ENCODE data around the gene NETO2. TPM values are rescaled to one million over a fixed set of nuclear protein-coding genes. Genes with fewer than 3 reads are reported as not detected.

Gene NETO2
- total and polyA plus RNA-seq, 3 experiments from 2014 or later: 1.5 to 20.6 (median 19.3) TPM

DNA sequence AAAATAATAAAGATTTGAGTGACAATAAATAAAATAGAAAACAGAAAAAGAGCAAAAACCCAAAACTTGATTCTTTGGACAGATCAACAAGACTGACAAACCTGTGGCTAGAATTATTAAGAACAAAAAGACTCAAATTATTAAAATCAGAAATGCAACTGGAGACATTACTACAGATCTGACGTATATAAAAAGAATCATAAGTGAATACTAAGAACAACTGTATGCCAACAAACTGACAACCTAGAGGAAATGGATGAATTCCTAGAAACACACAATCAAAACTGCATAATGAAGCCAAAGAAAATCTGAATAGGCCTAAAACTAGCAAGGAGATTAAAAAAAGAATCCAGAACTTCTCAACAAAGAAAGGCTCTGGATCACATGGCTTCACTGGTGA is 47.4 kb downstream of the NETO2 start:
- DNase-seq: no peak
- Mint-ChIP-seq H3K4me3 (no peak overlapping the region), H3K9me3 (no peaks in the 10 kb centered on the region), H3K27ac (no peak overlapping the region), H3K27me3 (peaks cover 2 to 14% of the 10 kb centered on the region in 2 donors), H3K4me1 (no peaks in the 10 kb centered on the region), H3K36me3 (peaks cover 0 to 8% (median 4%) of the 10 kb centered on the region in 3 donors)
- ChIA-PET CTCF (no interaction called here), POLR2A (no interaction called here)
- Histone ChIP-seq H3K4me3 (ENCODE audit: low read length) (no peak overlapping the region), H3K27ac (ENCODE audit: low read depth, low read length) (no peak overlapping the region), H3K36me3 (ENCODE audit: insufficient read depth, low read length) (no peaks in the 10 kb centered on the region), H3K4me1 (ENCODE audit: insufficient read depth, low read length) (no peaks in the 10 kb centered on the region), H3K9me3 (ENCODE audit: low read length) (no peaks in the 10 kb centered on the region), H3K27me3 (ENCODE audit: insufficient read depth, low read length, poor library complexity, severe bottlenecking) (no peaks in the 10 kb centered on the region)

DNA sequence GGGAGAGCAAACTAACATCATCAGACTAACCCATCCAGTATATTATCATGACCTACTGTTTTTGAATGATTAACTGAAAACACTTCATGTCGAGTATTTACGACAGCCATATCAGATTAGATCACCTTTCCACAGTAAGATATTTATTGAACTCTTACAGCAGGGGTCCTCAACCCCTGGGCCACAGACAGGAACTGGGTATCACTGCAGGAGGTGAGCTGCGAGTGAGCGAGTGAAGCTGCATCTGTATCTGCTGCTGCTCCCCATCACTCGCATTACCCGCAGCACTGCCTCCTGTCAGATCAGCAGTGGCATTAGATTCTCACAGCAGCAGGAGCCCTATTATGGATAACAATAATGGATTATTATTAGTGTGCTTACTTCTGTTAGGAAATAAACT is 59.5 kb downstream of the NETO2 start:
- Histone ChIP-seq H3K4me3 (ENCODE audit: low read length) (no peak overlapping the region), H3K36me3 (ENCODE audit: insufficient read depth, low read length) (no peaks in the 10 kb centered on the region), H3K9me3 (ENCODE audit: low read length) (no peaks in the 10 kb centered on the region), H3K27me3 (ENCODE audit: insufficient read depth, low read length, poor library complexity, severe bottlenecking) (no peaks in the 10 kb centered on the region), H3K27ac (ENCODE audit: low read depth, low read length) (no peak overlapping the region), H3K4me1 (ENCODE audit: insufficient read depth, low read length) (no peaks in the 10 kb centered on the region)
- CTCF ChIA-PET: no interaction called here
- Mint-ChIP-seq H3K4me1 (no peaks in the 10 kb centered on the region), H3K4me3 (no peak overlapping the region), H3K27ac (no peak overlapping the region), H3K9me3 (no peaks in the 10 kb centered on the region), H3K36me3 (peaks cover 0 to 4% (median 0%) of the 10 kb centered on the region in 3 donors), H3K27me3 (no peaks in the 10 kb centered on the region)
- DNase-seq: no peak
- POLR2A ChIA-PET: no interaction called here

DNA sequence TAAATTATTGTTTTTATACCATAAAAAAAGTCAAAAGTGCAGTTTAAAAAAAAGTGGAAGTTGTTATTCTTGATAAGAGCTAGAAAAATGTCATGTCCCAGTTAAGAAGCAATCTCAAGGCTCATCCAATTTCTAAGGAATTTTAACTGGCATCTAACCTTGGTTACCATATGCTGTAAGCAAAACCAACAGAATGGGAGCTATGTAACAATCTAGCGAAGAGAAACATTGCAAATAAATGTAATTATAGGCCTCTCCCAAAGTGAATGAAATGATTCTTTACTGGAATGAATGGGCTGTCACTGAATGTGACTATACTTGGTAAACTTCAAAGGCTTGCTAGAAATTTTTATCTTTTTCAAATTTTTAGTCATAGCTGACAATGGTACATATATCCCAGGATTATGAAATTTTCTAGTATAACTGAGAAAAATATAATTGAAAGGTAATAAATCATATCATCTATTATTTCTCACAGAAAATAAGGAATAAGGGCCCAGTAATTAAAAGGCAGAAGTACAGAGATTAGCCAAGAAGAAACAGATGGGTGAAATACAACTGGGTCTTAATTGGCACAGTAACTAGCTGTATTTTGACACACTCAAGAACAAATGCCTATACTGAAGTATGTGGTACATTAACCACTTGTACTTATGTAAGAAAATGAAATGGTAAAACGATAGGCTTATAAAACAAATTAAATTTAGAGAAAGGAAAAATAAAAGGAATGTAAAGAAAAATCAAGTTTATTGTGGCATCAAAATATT is 61.5 kb downstream of the NETO2 start:
- Histone ChIP-seq H3K9me3 (ENCODE audit: low read length) (no peaks in the 10 kb centered on the region), H3K4me1 (ENCODE audit: insufficient read depth, low read length) (no peaks in the 10 kb centered on the region), H3K27ac (ENCODE audit: low read depth, low read length) (no peak overlapping the region), H3K4me3 (ENCODE audit: low read length) (no peak overlapping the region), H3K27me3 (ENCODE audit: insufficient read depth, low read length, poor library complexity, severe bottlenecking) (no peaks in the 10 kb centered on the region), H3K36me3 (ENCODE audit: insufficient read depth, low read length) (no peaks in the 10 kb centered on the region)
- DNase-seq: no peak
- ChIA-PET POLR2A (no interaction called here), CTCF (interaction anchor here (1.2 kb wide), 1 partner anchor 45 kb away, joined by 3 read pairs; no protein-coding TSS in a partner anchor)
- Mint-ChIP-seq H3K9me3 (no peaks in the 10 kb centered on the region), H3K4me3 (no peak overlapping the region), H3K4me1 (no peaks in the 10 kb centered on the region), H3K36me3 (peaks cover 0 to 4% (median 0%) of the 10 kb centered on the region in 3 donors), H3K27ac (no peak overlapping the region), H3K27me3 (peaks cover 0 to 1% of the 10 kb centered on the region in 2 donors)

DNA sequence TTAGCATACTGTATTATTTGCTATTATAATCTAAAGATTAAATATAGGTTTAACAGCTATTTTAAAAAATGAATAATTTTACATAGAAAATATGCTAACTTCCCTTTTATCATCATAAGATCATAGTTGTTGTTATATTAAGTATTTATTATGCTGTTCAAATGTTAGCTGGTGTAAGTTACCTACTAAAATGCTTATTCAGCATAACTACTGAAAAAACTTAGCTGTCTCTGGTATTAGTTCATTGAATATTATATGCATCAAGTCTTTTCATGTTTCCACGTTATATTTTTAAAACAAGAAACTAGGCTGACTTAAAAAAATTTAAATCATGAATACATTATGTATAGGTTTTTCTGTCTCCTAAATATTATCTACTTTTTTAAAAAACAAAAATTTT is 62.6 kb downstream of the NETO2 start:
- H3K4me3 Mint-ChIP-seq: no peak overlapping the region
- ChIA-PET CTCF (no interaction called here), POLR2A (no interaction called here)

DNA sequence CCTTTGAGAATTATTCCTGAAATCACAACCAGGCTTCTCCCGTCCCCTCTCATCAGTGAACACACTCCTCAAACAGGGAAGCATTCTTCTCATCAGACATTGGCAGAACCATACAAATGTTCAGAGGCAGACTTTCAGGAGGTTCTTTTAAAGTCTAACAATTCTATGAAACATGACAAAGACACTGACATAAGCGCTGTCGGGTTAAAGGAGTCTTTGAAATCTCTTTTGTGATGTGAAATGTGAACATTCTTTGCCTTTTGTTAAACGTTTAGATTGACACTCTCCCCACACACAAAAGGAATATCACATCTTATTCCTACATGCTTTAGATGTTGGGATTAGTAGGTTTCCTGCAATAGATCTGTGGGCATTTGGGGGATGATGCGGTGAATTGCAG is 63.9 kb downstream of the NETO2 start:
- CTCF ChIA-PET: no interaction called here
- H3K4me3 Mint-ChIP-seq: no peak overlapping the region
- no peaks in the 10 kb centered on the region for H3K27me3 ChIP-seq (ENCODE audit: insufficient read depth, low read length, poor library complexity, severe bottlenecking)
- no peak overlapping the region for H3K27ac Mint-ChIP-seq
- POLR2A ChIA-PET: no interaction called here
- no peak overlapping the region for H3K27ac ChIP-seq (ENCODE audit: low read depth, low read length)
- H3K36me3 ChIP-seq (ENCODE audit: insufficient read depth, low read length): no peaks in the 10 kb centered on the region
- no peak overlapping the region for H3K4me3 ChIP-seq (ENCODE audit: low read length)
- H3K9me3 ChIP-seq (ENCODE audit: low read length): no peaks in the 10 kb centered on the region
- H3K4me1 Mint-ChIP-seq: no peaks in the 10 kb centered on the region
- no peaks in the 10 kb centered on the region for H3K9me3 Mint-ChIP-seq
- H3K27me3 Mint-ChIP-seq: peaks cover 0 to 1% of the 10 kb centered on the region in 2 donors
- peaks cover 0 to 4% (median 0%) of the 10 kb centered on the region in 3 donors for H3K36me3 Mint-ChIP-seq
- no peaks in the 10 kb centered on the region for H3K4me1 ChIP-seq (ENCODE audit: insufficient read depth, low read length)
- DNase-seq: no peak

More for the DNA sequence above, 62.6 kb downstream of the NETO2 start:
- Histone ChIP-seq H3K4me3 (ENCODE audit: low read length) (no peak overlapping the region), H3K4me1 (ENCODE audit: insufficient read depth, low read length) (no peaks in the 10 kb centered on the region), H3K36me3 (ENCODE audit: insufficient read depth, low read length) (no peaks in the 10 kb centered on the region), H3K27me3 (ENCODE audit: insufficient read depth, low read length, poor library complexity, severe bottlenecking) (no peaks in the 10 kb centered on the region), H3K9me3 (ENCODE audit: low read length) (no peaks in the 10 kb centered on the region), H3K27ac (ENCODE audit: low read depth, low read length) (no peak overlapping the region)
- no peaks in the 10 kb centered on the region for H3K9me3 Mint-ChIP-seq
- DNase-seq: no peak
- no peaks in the 10 kb centered on the region for H3K4me1 Mint-ChIP-seq
- peaks cover 0 to 4% (median 0%) of the 10 kb centered on the region in 3 donors for H3K36me3 Mint-ChIP-seq
- H3K27me3 Mint-ChIP-seq: peaks cover 0 to 1% of the 10 kb centered on the region in 2 donors
- no peak overlapping the region for H3K27ac Mint-ChIP-seq

DNA sequence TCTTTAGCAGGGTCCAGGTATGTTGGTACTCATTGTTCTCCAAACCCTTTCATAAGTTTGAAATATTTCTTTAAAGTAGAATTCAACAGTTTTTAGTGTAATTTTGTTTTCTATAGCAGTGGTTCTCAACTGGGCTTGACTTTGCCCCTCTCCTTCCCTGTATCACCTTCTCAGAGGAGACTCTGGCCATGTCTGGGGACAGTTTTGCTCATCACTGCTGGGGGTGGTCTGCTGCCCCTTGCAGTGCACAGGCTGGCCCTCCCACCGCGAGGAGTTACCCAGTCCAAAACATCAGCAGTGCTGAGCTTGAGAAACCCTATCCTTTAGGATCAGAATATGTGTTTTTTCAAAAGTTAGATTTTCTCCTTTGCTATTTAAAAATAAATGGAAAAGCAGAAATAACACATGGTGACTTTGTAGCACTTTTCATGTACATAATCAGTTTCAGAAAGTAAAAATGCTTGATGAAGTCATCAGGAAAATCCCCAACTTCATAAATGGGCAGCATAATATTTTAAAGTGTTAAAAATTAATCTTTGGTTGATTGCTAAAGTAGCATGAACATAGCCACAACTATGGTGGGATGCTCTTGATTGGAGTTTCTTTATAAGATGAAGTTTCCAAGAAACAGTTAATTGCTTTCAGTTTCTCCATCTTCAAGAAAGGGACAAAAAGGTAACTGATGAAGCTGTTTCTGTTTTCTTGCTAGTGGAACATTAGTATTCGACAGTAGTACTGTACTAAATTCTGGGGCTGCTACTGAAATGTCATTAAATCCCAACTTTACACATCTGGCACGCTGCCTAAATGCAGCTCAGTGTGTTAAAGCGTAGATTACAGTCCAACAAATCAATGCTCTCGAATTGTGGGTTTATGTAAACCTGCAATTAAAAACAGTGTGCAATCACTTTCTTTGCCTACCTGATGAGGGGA is 70.3 kb downstream of the NETO2 start:
- Mint-ChIP-seq H3K36me3 (no peaks in the 10 kb centered on the region), H3K27me3 (peaks cover 0 to 3% of the 10 kb centered on the region in 2 donors), H3K9me3 (peaks cover 0 to 2% (median 0%) of the 10 kb centered on the region in 5 donors), H3K4me3 (no peak overlapping the region), H3K4me1 (peaks cover 5 to 6% (median 6%) of the 10 kb centered on the region in 3 donors), H3K27ac (peak overlapping the region in 1 of 8 donors; percentile 20)
- POLR2A ChIA-PET: no interaction called here
- Histone ChIP-seq H3K4me1 (ENCODE audit: insufficient read depth, low read length) (no peaks in the 10 kb centered on the region), H3K36me3 (ENCODE audit: insufficient read depth, low read length) (no peaks in the 10 kb centered on the region), H3K4me3 (ENCODE audit: low read length) (no peak overlapping the region), H3K27me3 (ENCODE audit: insufficient read depth, low read length, poor library complexity, severe bottlenecking) (no peaks in the 10 kb centered on the region), H3K27ac (ENCODE audit: low read depth, low read length) (no peak overlapping the region), H3K9me3 (ENCODE audit: low read length) (no peaks in the 10 kb centered on the region)
- DNase-seq: no peak
- CTCF ChIA-PET: no interaction called here

DNA sequence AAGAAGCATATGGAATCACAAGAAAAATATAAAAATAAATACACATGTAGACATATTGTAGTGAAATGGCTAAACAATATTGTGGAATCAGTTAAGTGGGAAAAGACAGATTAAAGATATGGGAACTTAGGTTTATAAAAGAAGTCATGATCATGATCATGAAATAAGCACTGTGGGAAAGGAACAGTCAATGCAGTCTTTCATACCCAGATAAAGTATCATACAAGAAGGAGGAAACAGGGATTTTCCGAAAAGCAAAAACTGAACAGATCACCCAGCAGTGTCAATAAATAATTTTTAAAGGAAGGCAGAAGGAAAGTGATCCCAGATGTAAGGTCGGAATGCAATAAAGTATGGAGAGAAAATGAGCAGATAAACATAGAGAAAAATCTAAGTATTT is 71.6 kb downstream of the NETO2 start:
- Mint-ChIP-seq H3K9me3 (peaks cover 0 to 2% (median 0%) of the 10 kb centered on the region in 5 donors), H3K4me3 (no peak overlapping the region), H3K36me3 (no peaks in the 10 kb centered on the region), H3K27me3 (peaks cover 0 to 3% of the 10 kb centered on the region in 2 donors), H3K4me1 (peaks cover 5 to 6% (median 6%) of the 10 kb centered on the region in 3 donors), H3K27ac (no peak overlapping the region)
- Histone ChIP-seq H3K27me3 (ENCODE audit: insufficient read depth, low read length, poor library complexity, severe bottlenecking) (no peaks in the 10 kb centered on the region), H3K27ac (ENCODE audit: low read depth, low read length) (no peak overlapping the region), H3K4me1 (ENCODE audit: insufficient read depth, low read length) (no peaks in the 10 kb centered on the region), H3K36me3 (ENCODE audit: insufficient read depth, low read length) (no peaks in the 10 kb centered on the region), H3K9me3 (ENCODE audit: low read length) (no peaks in the 10 kb centered on the region), H3K4me3 (ENCODE audit: low read length) (no peak overlapping the region)
- DNase-seq: no peak
- ChIA-PET POLR2A (no interaction called here), CTCF (no interaction called here)

All from CD8-positive, alpha-beta memory T cell (primary cell).